Renal pelvis (tissue), 4 donors: ENCODE data around the gene TRAPPC3L. TPM values are rescaled to one million over a fixed set of nuclear protein-coding genes. Genes with fewer than 3 reads are reported as not detected.

Experiments
- DNase-seq: peaks from one replicate; pipeline ENCODE4 v3.0.0-alpha.2; 2013
- polyA plus RNA-seq, 3 donors: library from polyadenylated mRNA; unstranded; fragments of 120-200 nt; gene quantifications; one replicate each; pipeline ENCODE4 v1.2.1, GENCODE V29; 2013; ENCODE audit not compliant: insufficient read length in 3 of 3

The TRAPPC3L gene
- polyA plus RNA-seq, 3 donors = 0.27 to 0.39 (median 0.35) TPM

DNA sequence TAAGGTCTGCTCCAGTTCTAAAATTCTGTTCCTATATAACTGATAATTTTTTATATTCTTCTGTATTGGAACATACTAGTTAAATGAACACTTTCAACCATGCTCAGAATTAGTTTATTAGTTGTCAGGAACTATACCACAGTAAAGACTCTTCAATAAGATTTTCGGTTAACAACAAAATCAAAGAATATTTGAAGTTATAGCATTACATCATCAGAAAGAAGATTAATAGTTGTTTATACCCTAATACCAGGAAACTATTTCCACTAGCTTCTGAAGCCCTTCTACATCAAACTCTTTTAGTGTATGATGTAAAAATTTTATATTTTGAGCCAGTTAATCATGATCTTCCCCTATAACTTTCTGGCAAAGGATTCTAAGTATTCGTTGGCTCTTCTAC lies 14.6 kb upstream of the TRAPPC3L start:
- no peak for DNase-seq

DNA sequence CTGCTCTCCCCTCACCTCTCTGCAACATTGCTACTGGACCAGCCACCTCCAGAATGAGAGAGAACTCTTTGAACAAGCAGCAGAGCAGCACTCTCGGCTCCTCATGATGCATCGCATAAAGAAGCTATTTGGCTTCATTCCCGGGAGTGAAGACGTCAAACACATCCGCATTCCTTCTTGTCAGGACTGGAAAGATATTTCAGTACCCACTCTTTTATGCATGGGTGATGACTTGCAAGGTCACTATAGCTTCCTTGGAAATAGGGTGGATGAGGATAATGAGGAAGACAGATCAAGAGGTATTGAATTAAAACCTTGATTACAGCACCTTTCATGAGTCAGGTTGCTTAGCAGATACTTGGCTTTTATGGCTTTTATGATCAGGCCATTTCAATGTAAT lies 12.4 kb upstream of the TRAPPC3L start:
- no peak for DNase-seq

DNA sequence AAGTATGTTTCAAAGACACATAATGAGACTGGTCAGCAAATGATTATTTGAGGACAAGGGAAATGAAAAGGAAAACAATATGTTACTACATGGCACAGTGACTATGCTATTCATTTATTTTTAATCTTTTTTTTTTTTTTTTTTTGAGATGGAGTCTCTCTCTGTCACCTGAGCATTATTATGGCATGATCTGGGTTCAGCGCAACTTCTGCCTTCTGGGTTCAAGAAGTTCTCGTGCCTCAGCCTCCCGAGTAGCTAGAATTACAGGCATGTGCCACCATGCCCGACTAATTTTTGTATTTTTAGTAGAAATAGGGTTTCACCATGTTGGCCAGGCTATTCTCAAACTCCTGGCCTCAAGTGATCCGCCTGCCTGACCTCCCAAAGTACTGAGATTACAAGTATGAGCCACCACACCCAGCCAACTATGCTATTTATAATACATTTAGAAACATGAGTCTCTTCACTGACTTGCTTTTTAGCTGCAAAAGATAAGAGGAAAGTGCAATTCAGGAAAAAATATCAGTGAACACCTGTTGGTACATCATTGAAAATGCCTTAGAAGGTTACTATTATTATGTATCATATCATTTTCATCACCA lies 11.4 kb upstream of the TRAPPC3L start:
- no peak for DNase-seq

- no peak for DNase-seq
These were observed 10.6 kb upstream of the TRAPPC3L start for GRCh38 chr6:116556065-116556464.

- no peak for DNase-seq
These were observed 8.0 kb upstream of the TRAPPC3L start, which contains the start of gene CALHM4 for GRCh38 chr6:116553451-116553850. CALHM4 (plus strand) TSS chr6:116553751; CDS start chr6:116553794, 43 bp downstream.

DNA sequence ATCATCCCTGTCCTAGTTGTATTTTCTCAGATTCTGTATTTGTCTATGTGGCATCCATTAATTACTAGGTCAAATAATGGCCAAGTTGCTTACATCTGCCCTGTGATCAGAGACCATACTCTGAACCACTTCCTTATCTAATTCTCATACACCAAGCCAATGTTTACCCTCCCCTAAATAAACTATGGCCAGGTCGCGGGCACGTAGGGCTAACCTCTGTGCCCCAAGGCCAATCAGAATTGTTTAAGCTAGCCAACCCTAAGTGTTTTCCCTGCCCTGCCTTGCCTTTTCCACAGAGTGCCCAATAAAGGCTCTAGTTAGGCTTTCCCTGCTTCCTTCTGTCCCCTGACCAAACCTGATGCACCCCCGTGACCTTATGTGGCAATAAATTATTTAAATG lies 5.3 kb upstream of the TRAPPC3L start:
- no peak for DNase-seq

DNA sequence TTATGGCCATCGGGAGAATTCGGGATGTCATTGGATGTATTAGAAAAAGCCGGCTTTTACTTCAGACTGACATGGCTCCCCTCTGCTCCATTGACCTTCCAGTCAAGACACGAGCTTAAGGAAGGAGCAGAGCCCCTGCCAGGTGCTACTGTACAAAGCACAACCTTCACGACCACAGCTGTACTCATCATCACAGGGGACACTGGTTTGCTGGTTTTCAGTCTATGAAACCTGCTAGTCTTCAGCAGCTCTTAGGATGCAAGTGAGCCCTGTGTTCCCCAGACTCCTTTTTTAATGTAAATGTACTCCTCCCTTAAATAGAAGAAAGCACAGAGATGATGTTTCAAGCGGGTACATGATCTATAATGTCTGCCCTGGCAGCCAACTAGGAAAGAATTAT lies 1.9 kb upstream of the TRAPPC3L start:
- no peak for DNase-seq

DNA sequence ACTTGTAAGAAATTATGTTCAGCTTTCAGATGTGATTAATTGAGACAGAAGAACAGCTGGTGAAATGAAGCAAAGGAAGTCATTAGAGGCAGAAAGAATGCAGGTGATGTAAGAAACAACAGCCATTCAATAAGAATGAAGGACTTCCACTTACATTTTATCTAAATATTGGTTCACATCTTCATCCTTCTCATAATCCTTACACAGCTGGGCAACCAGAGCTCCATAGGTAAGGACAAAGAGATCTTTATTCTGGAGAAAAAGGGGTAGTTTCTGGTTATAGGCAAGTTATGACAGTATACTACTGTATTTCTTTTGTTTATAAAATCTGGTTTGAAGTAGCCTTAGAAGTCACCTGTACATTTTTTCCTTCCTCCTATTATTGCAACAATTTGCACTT lies 2.3 kb downstream of the TRAPPC3L start:
- DNase-seq = no peak

DNA sequence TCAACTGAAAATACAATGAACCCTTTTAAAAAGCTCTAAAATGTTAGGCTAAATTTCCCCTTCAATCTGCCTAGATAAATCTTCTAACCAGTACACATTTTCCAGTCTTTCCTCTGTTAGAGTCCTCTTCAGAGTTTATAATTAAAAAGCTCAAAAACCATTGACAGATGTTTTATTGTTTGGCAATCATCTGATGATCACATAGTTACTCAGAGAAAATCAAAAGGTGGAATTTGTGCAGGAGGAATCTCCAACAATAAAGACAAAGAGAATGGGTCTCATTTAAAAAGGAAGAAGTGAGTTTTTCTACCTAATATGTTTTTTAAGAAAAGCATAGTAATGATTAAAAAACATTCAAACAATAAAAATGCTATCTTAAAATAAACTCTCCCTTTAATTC lies 3.1 kb downstream of the TRAPPC3L start:
- no peak for DNase-seq

DNA sequence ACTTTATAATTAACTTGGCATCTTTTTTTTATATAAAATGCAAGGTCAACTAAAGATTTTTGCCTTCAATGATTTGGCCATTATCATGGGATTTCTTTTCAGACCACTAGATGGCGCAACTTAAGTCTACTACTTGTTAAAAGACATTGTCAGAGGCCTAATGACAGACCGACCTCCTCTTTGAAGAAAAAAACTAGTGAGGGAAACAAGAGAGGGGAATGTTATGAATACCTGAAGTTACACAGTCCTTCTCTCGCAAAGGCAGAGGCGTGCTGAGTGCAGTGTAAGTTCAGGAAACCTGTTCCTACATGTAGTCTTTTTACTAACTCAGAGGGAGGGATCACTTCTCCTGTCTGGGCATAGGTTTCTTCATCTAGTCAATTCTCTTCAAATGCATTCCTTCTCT lies 9.3 kb downstream of the TRAPPC3L start:
- no peak for DNase-seq

DNA sequence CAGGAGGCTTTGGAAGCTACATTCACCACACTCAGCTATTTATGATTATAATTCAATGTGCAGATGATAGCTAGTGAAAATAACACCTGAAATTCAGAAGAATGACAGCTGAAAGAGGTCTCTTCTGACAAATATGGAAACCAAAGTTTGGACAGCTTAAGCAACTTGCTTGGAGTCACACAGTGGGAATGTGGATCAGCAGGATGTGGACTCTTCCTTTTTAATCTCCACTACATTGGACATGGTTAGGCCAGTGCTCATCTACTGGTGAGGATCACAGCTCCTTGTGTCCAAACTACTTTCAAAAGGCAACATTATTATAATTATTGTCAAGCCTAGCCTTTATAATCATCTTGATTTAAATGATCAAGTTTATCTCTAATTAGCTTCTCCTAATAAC lies 10.4 kb downstream of the TRAPPC3L start:
- DNase-seq = no peak

DNA sequence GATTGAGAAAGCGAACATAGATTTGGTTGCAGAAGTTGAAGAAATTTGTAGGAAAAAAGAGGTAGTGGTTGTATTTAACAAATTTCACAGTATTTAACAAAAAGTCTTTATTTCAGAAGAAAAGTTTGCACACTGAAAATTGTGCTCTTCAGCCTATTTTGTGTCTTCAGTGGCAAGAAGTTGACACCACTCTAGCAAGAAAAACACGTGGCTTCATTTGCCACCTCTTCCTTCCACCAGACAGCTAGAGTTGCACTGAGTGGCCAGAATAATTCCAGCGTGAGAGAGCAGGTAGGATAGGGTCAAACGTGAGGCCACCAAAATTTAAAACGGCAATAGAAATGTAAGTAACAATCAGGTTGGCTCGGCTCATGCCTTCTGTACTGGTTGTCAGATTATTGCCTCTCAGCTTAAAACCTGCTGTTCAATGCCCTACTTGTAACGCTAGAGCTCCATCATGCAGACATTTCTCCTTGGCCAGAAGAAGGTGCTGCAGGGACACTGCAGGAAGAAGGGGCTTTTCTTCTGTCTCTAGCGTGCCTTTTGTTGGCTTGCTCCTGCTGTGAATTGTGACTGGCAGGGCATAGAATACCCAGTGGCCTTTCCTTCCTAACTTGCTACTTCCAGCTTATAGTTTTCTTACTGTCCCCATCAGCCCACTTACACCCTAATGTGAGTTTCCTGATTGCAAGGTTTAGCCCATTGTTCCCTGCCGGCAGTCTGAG lies 12.1 kb downstream of the TRAPPC3L start:
- no peak for DNase-seq

GRCh38 chr6:116531675-116532570 lies 13.6 kb downstream of the TRAPPC3L start:
- DNase-seq = no peak

DNA sequence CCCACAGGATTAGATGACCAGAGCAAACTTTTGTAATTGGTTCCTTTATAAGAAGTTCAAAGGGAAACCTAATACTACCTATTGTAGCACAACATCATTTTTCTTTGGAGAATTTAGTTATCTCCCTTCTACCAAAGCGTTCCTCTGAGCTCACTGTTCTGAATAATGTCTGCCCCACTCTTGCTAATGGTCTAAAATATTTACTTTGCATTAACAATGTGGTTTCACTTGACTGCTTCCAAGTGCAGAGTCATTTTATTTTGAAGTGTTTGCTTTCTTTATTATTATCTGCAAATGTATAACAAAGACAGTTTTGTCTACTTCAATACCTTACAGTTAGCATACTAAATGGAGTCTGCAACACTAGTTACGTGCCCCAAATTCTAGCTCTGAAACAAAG lies 15.0 kb downstream of the TRAPPC3L start:
- no peak for DNase-seq

- DNase-seq = no peak
These were observed 15.8 kb downstream of the TRAPPC3L start for GRCh38 chr6:116529466-116530290.

- DNase-seq = no peak
These were observed 16.7 kb downstream of the TRAPPC3L start for GRCh38 chr6:116528780-116529179.

- DNase-seq = no peak
These were observed 17.4 kb downstream of the TRAPPC3L start for GRCh38 chr6:116528133-116528532.

DNA sequence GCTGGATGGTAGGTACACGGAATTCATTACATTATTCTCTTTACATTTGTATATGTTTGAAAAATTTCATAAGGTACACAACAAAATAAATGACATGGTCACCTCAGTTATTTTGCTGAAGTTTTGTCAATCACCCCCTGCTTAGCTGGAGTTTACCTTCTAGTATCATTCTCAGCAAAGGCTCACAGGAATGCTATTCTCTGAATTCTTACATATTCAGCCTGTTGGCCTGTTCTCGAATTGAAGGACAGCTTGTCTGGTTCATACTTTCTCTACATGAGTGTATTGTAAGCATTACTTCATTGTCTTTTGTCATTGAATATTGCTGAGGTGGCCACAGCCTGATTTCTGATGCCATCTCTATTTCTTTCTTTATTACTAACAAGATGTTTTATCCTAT lies 21.2 kb downstream of the TRAPPC3L start:
- DNase-seq = no peak

- DNase-seq = no peak
These were observed 22.6 kb downstream of the TRAPPC3L start for GRCh38 chr6:116522896-116523295.

GRCh38 chr6:116518621-116519368 lies 26.7 kb downstream of the TRAPPC3L start:
- DNase-seq = no peak

DNA sequence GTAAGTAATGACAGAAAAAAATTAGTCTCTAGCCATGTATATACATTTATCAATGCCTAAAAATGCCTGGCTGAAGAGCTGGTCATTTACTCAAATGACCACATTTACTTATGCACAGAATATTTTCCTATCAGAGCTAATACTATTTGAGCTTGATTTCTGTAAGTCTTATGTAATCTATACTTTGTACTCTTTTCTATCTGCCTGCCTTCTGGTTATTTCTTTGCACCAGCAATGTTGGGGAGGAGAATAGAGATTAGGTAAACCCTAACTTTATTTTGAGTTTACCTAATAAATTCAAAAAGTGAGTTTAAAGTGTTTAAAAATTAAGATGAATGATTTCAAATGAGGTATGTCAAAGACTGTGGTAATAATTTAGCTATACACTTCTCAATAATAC lies 30.3 kb downstream of the TRAPPC3L start:
- DNase-seq = no peak
